Neural cell (in vitro differentiated cells): ENCODE results near the gene SENP8.

Source experiments
- EP300 ChIP-seq: fragments of 450-650 bp; conservative IDR thresholded peaks from 2 replicates; pipeline ENCODE4 v1.6.1; 2014; ENCODE audit warnings: antibody characterized with exemption, mild to moderate bottlenecking, moderate library complexity; ENCODE audit not compliant: poor library complexity, severe bottlenecking
- EZH2 ChIP-seq: fragments of 200-600, 300-800 bp; shearing (Covaris generic), sonication (generic); IDR thresholded peaks from 2 replicates; pipeline ENCODE4 v1.6.1; 2014; ENCODE audit warnings: antibody characterized with exemption, low read length, borderline replicate concordance, mild to moderate bottlenecking; ENCODE audit not compliant: insufficient read depth, poor library complexity, severe bottlenecking
- MXI1 ChIP-seq: fragments of 450-650 bp; conservative IDR thresholded peaks from 2 replicates; pipeline ENCODE4 v1.6.1; 2014; ENCODE audit warnings: antibody characterized with exemption, mild to moderate bottlenecking; ENCODE audit not compliant: poor library complexity, severe bottlenecking
- RAD21 ChIP-seq: fragments of 450-650 bp; conservative IDR thresholded peaks from 2 replicates; pipeline ENCODE4 v1.6.1; 2014; ENCODE audit warnings: antibody characterized with exemption, mild to moderate bottlenecking, moderate library complexity
- TF ChIP-seq, protein P1 (sequence below): fragments of 450-650 bp; IDR thresholded peaks from 2 replicates; pipeline ENCODE4 v1.5.1; 2014; ENCODE audit warnings: antibody characterized with exemption, mild to moderate bottlenecking, moderate library complexity; ENCODE audit not compliant: poor library complexity, severe bottlenecking
- TF ChIP-seq, protein P2 (sequence below): IDR thresholded peaks from 2 replicates; pipeline ENCODE4 v1.6.1; 2012; ENCODE audit warnings: borderline replicate concordance

DNA sequence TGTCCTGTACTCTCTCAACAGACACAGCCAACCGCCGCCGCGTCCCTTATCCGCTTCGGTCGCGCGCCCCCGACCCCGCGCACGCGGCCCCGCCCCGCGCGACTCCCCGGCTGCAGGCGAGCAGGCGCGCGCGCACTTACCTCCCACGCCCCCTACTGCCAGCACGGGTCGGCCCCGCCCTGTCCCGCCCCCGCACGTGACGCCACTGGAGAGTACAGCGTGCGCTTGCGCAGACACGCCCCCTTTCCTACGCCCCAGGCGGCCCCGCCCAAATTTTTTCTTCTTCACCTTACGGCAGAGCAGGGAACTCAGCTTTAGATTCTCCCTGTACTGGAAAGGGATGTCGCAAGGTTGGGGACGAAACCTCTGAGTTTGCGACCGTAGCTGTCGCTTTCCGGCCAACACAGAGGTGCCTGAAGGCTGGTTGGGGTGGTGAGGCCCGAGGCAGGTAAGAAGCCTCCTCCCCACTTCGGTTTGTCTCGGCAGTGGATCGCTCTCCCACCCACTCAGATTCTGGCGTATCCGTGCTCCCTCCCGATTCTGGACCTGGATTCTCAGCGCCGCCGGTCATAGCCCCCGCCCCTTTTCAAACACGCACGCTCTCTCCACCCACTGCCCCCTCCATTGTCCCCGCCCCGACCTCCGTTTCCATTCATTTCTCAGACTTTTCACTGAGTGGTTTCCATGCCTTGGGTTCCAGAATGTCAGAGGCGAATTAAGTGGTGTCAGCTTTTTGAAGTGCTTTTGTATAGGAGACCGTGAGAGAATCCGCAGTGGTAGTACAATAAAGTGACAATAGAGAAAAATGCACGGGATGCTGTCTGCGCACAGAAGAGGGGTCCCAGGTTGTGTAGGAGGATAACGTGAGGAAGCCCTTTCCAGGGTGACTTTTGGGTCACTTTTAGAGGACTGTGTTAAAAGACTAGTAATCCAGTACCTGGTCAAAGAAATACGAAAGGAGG is at the start of gene SENP8, which contains the start of gene MYO9A:
- TF ChIP-seq, protein P1, sequence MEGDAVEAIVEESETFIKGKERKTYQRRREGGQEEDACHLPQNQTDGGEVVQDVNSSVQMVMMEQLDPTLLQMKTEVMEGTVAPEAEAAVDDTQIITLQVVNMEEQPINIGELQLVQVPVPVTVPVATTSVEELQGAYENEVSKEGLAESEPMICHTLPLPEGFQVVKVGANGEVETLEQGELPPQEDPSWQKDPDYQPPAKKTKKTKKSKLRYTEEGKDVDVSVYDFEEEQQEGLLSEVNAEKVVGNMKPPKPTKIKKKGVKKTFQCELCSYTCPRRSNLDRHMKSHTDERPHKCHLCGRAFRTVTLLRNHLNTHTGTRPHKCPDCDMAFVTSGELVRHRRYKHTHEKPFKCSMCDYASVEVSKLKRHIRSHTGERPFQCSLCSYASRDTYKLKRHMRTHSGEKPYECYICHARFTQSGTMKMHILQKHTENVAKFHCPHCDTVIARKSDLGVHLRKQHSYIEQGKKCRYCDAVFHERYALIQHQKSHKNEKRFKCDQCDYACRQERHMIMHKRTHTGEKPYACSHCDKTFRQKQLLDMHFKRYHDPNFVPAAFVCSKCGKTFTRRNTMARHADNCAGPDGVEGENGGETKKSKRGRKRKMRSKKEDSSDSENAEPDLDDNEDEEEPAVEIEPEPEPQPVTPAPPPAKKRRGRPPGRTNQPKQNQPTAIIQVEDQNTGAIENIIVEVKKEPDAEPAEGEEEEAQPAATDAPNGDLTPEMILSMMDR, result peak; percentile 42
- TF ChIP-seq RAD21, result no peak
- TF ChIP-seq EP300, result peak; percentile 27
- peak; percentile 70 for TF ChIP-seq MXI1
- TF ChIP-seq EZH2, result no peak
- TF ChIP-seq, protein P2, sequence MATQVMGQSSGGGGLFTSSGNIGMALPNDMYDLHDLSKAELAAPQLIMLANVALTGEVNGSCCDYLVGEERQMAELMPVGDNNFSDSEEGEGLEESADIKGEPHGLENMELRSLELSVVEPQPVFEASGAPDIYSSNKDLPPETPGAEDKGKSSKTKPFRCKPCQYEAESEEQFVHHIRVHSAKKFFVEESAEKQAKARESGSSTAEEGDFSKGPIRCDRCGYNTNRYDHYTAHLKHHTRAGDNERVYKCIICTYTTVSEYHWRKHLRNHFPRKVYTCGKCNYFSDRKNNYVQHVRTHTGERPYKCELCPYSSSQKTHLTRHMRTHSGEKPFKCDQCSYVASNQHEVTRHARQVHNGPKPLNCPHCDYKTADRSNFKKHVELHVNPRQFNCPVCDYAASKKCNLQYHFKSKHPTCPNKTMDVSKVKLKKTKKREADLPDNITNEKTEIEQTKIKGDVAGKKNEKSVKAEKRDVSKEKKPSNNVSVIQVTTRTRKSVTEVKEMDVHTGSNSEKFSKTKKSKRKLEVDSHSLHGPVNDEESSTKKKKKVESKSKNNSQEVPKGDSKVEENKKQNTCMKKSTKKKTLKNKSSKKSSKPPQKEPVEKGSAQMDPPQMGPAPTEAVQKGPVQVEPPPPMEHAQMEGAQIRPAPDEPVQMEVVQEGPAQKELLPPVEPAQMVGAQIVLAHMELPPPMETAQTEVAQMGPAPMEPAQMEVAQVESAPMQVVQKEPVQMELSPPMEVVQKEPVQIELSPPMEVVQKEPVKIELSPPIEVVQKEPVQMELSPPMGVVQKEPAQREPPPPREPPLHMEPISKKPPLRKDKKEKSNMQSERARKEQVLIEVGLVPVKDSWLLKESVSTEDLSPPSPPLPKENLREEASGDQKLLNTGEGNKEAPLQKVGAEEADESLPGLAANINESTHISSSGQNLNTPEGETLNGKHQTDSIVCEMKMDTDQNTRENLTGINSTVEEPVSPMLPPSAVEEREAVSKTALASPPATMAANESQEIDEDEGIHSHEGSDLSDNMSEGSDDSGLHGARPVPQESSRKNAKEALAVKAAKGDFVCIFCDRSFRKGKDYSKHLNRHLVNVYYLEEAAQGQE, result peak; percentile 87
